Smooth muscle cell (in vitro differentiated cells): Measurements from ENCODE around the gene CERS2. TPM values are rescaled to one million over a fixed set of nuclear protein-coding genes. Genes with fewer than 3 reads are reported as not detected.

Experiments
- DNase-seq: peaks from one replicate; lab custom pipeline; 2025; ENCODE audit not compliant: unreplicated experiment; lab: John Stamatoyannopoulos, UW
- H2AFZ ChIP-seq: fragments of 200-600 bp; sonication (generic); 2 replicates; pipeline ENCODE4 v1.6.0; 2016; ENCODE audit warnings: antibody characterized with exemption, low read depth, mild to moderate bottlenecking
- H3F3A ChIP-seq: fragments of 200-600 bp; sonication (generic); 2 replicates; pipeline ENCODE4 v1.6.0; 2017; ENCODE audit warnings: antibody characterized with exemption, low read depth
- H3K27ac ChIP-seq: fragments of 200-600 bp; sonication (generic); 2 replicates; pipeline ENCODE4 v1.5.1; 2016; ENCODE audit warnings: low read depth, mild to moderate bottlenecking
- H3K27me3 ChIP-seq: fragments of 200-600 bp; sonication (generic); 2 replicates; pipeline ENCODE4 v1.6.1; 2016; ENCODE audit warnings: low read depth, mild to moderate bottlenecking
- H3K36me3 ChIP-seq: fragments of 200-600 bp; sonication (generic); 2 replicates; pipeline ENCODE4 v1.5.1; 2016; ENCODE audit warnings: low read depth
- H3K4me1 ChIP-seq: fragments of 200-600 bp; sonication (generic); 2 replicates; pipeline ENCODE4 v1.5.1; 2016; ENCODE audit warnings: low read depth
- H3K4me2 ChIP-seq: fragments of 200-600 bp; sonication (generic); 2 replicates; pipeline ENCODE4 v1.6.0; 2016; ENCODE audit warnings: mild to moderate bottlenecking
- H3K4me3 ChIP-seq: fragments of 200-600 bp; sonication (generic); 2 replicates; pipeline ENCODE4 v1.5.1; 2016; ENCODE audit warnings: mild to moderate bottlenecking
- H3K79me2 ChIP-seq: fragments of 200-600 bp; sonication (generic); 2 replicates; pipeline ENCODE4 v1.6.0; 2016; ENCODE audit warnings: low read depth, mild to moderate bottlenecking
- H3K9ac ChIP-seq: fragments of 200-600 bp; sonication (generic); 2 replicates; pipeline ENCODE4 v1.6.0; 2016; ENCODE audit warnings: low read depth
- H3K9me3 ChIP-seq: fragments of 200-600 bp; sonication (generic); replicated peaks from 2 replicates; pipeline ENCODE4 v1.5.1; 2016; ENCODE audit warnings: low read depth
- H4K20me1 ChIP-seq: fragments of 200-600 bp; sonication (generic); 2 replicates; pipeline ENCODE4 v1.6.0; 2016; ENCODE audit warnings: low read depth
- CTCF ChIP-seq: fragments of 200-600 bp; sonication (generic); IDR thresholded peaks from 2 replicates; pipeline ENCODE4 v1.5.1; 2017; ENCODE audit warnings: borderline replicate concordance, mild to moderate bottlenecking, antibody characterized with exemption; ENCODE audit not compliant: insufficient read depth, poor library complexity, severe bottlenecking
- WGBS: methylation state at CpG from one replicate; pipeline ENCODE4 v1.1.7; 2016; ENCODE audit warnings: low lambda C conversion rate; 5-methylcytosine and 5-hydroxymethylcytosine counted together
- polyA plus RNA-seq: library from polyadenylated mRNA; unstranded; fragments of >200 nt; fragmentation: Nextera tagmentation; extraction: Ambion mirVana; gene quantifications from 2 replicates; pipeline ENCODE4 v1.2.1, GENCODE V29; 2016
- total RNA-seq: library from RNA; depleted of rRNA; stranded (reverse); fragments of >200 nt; gene quantifications from 2 replicates; pipeline ENCODE4 v1.2.3, GENCODE V29; 2014

CERS2 gene
- total and polyA plus RNA-seq, 2 experiments from 2014 or later: 80.0 to 108 TPM

GRCh38 chr1:150968491-150968890, 6.1 kb downstream of the CERS2 start:
- H3K79me2 ChIP-seq: peaks cover 51% of the 10 kb centered on the region
- no peak overlapping the region for H2AFZ ChIP-seq
- H3K4me3 ChIP-seq: no peak overlapping the region
- TF ChIP-seq CTCF: no peak
- no peak for DNase-seq
- H3K4me1 ChIP-seq: peaks cover 27% of the 10 kb centered on the region
- no peak overlapping the region for H3K4me2 ChIP-seq
- H3K9ac ChIP-seq: no peak overlapping the region
- peaks cover 16% of the 10 kb centered on the region for H3F3A ChIP-seq
- H3K9me3 ChIP-seq: no peaks in the 10 kb centered on the region
- H3K27me3 ChIP-seq: no peaks in the 10 kb centered on the region
- 96% methylated on average over 4 of the region's 4 CpGs for WGBS
- peaks cover 57% of the 10 kb centered on the region for H4K20me1 ChIP-seq
- H3K36me3 ChIP-seq: no peaks in the 10 kb centered on the region
- no peak overlapping the region for H3K27ac ChIP-seq

- no peak overlapping the region for H3K9ac ChIP-seq
- H2AFZ ChIP-seq: no peak overlapping the region
- TF ChIP-seq CTCF: no peak
- H3K9me3 ChIP-seq: no peaks in the 10 kb centered on the region
- peaks cover 45% of the 10 kb centered on the region for H3K79me2 ChIP-seq
- H3K27ac ChIP-seq: no peak overlapping the region
- 97% methylated on average over 13 of the region's 13 CpGs for WGBS
- peaks cover 21% of the 10 kb centered on the region for H3K4me1 ChIP-seq
- no peak for DNase-seq
- H3K36me3 ChIP-seq: no peaks in the 10 kb centered on the region
- no peak overlapping the region for H3K4me2 ChIP-seq
- peaks cover 16% of the 10 kb centered on the region for H3F3A ChIP-seq
- peaks cover 51% of the 10 kb centered on the region for H4K20me1 ChIP-seq
- no peaks in the 10 kb centered on the region for H3K27me3 ChIP-seq
- H3K4me3 ChIP-seq: no peak overlapping the region
These were observed 6.7 kb downstream of the CERS2 start for GRCh38 chr1:150967936-150968335.

- Histone ChIP-seq H3K9ac (no peak overlapping the region), H3K9me3 (no peaks in the 10 kb centered on the region), H3K79me2 (peaks cover 26% of the 10 kb centered on the region), H3K4me2 (no peak overlapping the region), H3K36me3 (no peaks in the 10 kb centered on the region), H3F3A (peaks cover 18% of the 10 kb centered on the region), H3K4me1 (peaks cover 2% of the 10 kb centered on the region), H3K27me3 (no peaks in the 10 kb centered on the region), H2AFZ (no peak overlapping the region), H4K20me1 (peaks cover 32% of the 10 kb centered on the region), H3K27ac (no peak overlapping the region), H3K4me3 (no peak overlapping the region)
- 90% methylated on average over 6 of the region's 6 CpGs for WGBS
- TF ChIP-seq CTCF: no peak
- no peak for DNase-seq
These were observed 8.6 kb downstream of the CERS2 start for GRCh38 chr1:150966011-150966410.

- WGBS: 98% methylated on average over 4 of the region's 4 CpGs
- Histone ChIP-seq H3K9ac (no peak overlapping the region), H4K20me1 (peaks cover 28% of the 10 kb centered on the region), H2AFZ (no peak overlapping the region), H3K4me3 (no peak overlapping the region), H3K4me1 (no peaks in the 10 kb centered on the region), H3F3A (peaks cover 18% of the 10 kb centered on the region), H3K4me2 (no peak overlapping the region), H3K27me3 (no peaks in the 10 kb centered on the region), H3K79me2 (peaks cover 22% of the 10 kb centered on the region), H3K9me3 (no peaks in the 10 kb centered on the region), H3K36me3 (no peaks in the 10 kb centered on the region), H3K27ac (no peak overlapping the region)
- no peak for DNase-seq
- TF ChIP-seq CTCF: no peak
These were observed 9.0 kb downstream of the CERS2 start for GRCh38 chr1:150965605-150966004.
